Pons (tissue), 1 donor: ENCODE results near the gene SKAP1.
"Not testable (repeated sequence)": the region's sequence is repeated elsewhere in the genome, so short reads cannot be mapped to it uniquely, and the experiment has no call there.

ENCODE experiments used
- DNase-seq: peaks from one replicate; pipeline ENCODE4 v3.0.0-alpha.2; 2016; ENCODE audit warnings: low spot score

Gene SKAP1

DNA sequence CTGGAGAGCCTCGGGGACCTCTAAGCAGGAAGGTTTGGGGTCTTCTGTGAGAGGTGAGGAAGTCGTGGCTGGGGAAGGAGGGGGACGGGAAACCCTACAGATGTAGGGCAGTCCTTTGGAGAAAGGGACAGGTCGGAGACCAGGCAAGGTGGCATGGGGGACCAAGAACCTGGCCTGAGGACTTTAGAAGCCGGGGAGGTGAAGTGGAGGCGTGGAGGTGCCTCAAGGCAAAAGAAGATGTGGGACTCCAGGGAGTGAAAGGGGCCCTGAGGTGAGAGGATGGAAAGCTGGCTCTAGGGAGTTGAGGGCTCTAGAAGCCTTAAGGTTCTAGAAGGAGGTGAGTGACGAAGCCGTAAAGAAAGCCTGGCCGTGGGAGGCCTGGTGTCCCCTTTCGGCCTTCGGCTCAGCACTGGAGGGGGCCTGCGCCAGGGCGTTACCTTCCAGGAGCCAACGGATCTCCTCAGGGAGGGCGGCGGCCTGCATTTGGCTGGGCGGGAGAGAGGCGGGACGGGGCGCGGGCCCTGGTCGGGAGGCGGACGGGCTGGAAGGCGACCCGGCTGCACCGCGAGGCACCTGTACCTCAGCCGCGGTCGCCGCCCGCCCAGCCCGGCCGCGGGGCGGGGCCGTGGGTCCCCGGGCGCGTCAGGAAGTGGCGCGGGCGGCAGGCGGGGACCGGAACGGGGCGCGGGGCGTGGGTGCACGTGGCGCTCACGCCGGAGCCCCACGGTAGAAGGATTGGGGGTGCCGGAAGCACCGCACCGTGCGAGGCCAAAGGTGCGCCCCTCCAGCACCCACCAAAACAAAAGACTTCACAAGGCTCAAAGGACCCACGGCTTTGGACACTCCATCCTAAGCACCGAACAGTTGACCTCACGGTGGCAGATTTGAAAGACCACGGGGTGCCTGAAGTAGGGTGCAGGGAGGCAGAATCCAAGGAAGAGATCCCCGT lies at the start of gene SKAP1:
Gene SKAP1 (minus strand): TSS at position 577 of the 949 bp plus-strand sequence.
- no peak for DNase-seq

DNA sequence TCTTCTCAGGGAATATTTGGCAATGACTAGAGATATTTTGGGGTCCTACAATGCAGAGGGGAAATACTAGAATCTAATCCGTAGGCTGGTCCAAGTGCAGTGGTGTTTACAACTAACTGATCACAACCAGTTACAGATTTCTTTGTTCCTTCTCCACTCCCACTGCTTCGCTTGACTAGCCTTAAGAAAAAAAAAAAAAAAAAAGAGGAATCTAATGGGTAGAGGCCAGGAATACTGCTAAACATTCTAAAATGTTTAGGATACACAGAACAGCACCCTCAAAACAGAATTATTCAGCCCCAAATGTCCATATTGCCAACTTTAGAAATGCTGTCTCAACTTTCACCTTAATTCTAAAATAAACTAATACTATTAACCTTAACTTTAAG lies 49.0 kb upstream of the SKAP1 start:
- no peak for DNase-seq

DNA sequence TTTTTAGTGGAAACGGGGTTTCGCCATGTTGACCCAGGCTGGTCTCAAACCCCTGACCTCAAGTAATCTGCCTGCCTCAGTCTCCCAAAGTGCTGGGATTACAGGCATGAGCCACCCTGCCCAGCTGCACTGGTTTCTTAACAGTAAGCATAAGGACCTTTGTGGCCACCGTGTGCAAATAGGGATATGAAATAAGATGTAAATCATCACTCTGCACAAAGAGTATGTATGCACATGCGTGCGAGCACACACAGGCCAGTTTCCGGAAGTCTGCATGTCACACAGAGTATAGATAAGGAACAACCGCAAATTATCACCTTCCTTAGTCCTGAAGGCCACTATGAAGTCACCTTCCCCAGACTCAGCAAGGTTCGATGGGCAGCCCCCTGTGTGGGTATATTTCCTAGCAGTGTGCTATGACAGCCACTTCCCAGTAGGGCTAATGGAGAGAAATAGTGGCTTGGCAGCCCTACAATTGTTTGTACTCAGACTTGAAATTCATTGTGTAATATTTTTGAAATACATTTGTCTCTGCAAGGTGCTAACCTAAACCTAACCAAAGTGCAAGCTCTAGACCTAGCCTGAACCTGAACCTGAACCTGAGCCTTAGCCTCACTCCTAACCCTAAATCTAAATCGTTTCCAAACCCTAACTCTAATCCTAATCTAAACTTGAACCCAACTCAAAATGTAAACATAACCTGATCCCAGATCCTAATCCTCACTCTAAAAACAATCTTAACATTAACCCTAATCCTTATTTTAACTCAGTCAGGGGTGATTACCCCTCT lies 48.4 kb upstream of the SKAP1 start:
- DNase-seq: no peak

DNA sequence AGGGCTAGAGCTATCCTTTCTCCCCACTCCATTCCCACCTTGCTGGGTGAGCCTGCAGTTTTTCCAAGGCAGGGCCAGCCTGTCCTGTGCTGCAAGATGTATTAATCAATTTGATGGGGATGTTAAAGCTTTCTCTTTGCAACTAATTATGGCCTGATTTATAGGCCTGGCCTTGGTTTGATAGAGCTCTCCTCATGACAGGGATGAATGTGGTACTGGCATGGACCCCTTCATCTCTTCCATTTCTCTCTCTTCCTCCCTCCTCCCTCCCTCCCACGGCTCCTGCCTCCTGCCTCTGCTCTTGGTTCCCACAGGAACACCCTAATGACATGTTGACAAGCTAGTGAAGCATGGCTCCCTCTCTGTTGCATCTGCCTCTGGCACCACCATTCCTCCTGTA lies 47.2 kb upstream of the SKAP1 start:
- no peak for DNase-seq

DNA sequence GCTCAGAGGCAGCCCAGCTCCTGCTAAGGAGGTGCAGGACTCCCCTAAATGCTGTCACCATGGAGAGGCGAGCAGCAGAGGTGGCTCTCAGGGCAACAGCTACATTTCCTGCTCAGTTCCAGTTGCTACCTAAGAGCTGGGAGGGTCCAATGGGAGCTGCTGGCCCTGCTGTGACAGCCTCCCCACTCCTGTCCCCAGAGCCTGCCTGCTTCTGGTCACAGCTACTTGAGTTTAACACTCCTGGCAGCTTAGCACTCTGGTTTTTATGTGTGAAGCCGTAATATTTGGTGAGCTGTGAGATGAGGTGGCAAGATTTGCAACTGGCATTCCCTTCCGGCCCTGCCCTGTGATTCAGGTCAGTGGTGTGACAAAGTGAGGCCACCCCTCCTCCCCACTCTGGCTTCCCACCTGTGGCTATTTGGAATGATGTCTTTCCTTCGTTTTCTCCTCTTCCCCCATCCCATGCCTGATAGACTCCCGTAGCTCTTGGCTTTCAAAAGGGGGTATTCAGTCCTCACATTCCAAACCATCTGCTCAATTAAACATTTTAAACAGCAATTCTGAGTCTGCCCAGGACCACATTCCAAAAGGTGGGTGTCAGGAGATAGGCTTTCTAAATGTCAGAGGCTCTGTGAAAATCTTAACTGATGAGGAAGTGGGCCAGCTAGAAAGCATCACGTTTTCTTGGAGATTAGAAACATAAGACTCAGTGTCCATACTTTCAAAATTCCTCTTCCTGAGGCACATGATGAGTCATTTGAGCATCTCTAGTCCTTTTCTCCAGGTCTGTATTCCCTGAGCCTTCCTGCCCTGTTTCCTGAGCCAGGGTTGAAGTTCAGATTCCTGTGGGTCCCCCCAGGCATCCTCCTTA lies 42.6 kb upstream of the SKAP1 start:
- no peak for DNase-seq

DNA sequence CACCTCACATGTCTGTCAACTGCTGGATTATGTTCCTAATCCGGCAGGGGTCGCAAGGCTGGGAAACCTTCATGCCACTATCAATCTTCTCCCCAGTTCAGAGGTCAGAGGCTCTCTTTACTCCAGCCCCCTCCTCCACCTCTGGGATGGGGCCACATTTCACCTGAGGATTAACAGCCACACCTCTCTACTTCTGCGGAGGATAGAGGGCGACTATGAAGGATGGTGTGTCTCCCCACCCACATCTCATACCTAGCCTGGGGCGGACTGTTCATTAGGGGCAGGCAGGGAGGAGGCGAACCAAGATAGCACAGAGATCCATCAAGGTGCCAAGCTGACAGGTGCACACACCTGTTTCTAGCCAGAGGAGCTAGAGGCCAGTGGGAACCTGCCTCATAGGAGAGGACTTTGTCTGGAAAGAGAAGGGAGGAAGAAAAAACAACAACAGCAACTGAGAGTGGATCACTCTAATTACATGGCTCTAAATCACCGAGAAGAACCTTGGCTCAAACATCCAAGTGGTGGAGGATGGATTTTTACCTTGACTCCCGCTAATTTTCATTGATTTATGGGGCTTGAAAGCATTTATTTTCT lies 41.9 kb upstream of the SKAP1 start:
- no peak for DNase-seq

DNA sequence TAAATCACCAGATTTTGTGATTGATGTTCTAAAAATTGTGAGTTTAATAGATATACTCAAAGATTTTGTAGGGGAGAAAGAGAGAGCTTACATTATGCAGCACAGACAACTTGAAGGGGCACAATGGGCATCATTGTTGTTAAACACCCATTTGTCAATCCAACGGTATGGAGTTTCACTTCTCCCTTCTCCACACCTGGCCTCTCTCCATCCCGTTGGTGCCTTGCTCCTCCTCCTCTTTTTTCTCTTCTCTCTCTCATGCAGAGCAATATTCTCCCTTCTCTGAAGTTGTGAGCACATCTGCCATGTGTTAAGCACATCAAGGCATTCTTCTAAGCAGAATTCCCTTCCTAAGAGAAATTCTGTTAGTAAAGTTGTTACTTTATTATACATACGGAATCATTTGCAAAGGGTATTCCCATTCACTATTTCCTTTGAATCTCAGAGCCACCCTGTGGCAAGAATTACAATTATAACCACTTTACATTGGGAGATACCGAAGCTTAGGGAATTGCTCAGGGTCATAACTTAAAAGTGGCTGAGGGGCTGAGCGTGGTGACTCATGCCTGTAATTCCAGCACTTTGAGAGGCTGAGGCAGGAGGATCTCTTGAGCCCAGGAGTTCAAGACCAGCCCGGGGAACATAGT lies 40.5 kb upstream of the SKAP1 start:
- DNase-seq: no peak

DNA sequence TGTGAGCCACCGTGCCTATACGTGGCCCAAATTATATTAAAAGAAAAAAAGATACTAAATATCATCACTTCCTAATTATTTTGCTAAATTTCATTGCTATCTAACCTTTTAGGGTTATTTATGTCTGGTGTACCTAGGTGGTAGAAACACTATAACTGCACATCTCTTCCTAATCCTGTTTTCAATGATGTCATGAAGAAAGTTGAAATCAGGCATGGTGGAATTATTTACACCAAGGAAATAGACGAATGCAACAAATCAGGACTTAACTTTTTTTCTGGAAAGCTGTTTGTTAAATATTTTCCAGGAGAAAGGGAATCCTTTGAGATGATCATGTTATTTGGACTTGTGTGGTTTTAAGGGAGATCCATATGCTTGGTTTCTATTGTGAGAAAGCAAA lies 39.2 kb upstream of the SKAP1 start:
- no peak for DNase-seq

DNA sequence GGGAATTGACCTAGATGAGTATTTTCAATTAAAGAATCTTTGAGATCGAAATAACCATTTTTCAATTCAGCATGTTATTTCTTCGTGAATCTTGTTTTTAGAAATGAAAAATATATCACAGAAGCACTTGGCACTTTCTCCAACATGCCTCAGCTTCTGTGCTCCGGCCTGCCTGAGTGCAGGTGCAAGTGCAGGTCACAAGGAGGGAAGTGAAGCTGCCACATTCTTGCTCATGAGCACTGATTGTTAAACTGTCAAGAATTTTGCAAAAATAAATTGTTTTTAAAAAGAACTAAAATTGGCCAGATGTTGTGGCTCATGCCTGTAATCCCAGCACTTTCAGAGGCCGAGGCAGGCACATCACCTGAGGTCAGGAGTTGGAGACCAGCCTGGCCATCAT lies 38.3 kb upstream of the SKAP1 start:
- no peak for DNase-seq

DNA sequence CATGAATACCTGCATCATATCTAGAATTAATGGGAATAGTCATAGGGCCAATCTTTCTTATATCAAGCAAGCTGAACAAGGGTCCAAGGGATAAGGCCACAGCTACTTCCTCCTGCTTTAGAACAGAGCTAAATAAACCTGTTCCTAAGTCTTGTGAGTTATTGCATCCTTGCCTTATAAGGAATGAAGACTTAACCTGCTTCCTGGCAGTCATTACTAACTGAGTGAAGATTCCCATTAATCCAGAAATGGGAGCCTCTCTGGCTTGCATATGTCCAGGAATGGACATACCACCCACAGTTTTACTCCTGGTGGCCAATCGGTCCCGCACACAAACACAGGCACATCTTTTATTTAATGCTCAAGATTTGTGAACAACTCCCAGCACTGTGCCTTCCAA lies 35.9 kb upstream of the SKAP1 start:
- DNase-seq: no peak

DNA sequence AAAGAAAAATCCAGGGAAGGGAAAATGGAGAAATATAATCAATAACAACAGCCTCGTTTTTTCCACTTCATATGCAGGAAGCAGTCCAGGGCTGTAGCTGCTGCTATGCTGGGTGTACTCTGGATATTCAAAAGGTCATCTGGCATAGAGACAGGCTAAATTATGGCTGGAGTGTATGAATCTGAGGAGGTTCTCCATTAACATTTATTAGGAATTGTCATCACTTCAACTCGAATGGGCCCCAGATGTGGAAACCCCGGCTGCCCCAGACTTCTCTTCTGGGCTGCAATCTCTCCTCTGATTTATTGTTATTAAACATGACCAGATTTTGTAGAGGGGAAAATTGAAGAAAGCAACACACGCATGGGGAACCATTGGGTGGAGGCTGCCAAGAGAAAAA lies 33.5 kb upstream of the SKAP1 start:
- DNase-seq: no peak

DNA sequence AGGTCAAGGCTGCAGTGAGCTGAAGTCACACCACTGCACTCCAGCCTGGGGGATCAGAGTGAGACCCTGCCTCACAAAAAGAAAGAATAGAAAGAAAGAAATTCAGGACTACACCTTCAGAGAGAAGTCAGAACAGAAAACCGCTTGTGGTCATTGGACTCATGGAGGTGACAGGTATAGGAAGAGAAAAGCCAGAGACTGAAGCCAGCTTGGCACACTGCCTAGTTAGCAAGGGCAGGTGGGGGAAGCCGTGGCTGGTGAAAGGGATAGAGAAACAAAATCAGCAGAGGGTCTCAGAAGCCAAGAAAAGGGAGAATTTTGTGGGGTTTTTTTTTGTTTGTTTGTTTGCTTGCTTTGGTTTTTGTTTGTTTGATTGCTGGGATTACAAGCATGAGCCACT lies 32.9 kb upstream of the SKAP1 start:
- DNase-seq: no peak

DNA sequence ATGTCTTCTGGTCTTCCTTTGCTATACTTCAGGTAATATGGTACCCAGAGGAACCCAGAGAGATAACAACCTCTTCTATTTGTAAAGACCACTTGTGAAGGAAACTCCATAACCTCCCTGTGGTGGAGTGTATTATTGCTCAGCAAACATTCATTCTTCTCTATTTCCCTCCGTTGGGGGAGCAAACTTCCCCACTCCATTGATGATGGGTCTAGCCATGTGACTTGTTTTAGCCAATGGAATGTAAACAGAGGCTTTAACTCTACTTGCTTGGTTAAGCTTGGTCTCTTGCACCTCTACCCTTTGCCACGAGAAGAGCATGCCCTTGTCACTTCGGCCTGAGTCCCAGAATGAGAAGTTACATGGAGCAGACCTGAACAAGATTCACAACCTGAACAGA lies 30.0 kb upstream of the SKAP1 start:
- no peak for DNase-seq

DNA sequence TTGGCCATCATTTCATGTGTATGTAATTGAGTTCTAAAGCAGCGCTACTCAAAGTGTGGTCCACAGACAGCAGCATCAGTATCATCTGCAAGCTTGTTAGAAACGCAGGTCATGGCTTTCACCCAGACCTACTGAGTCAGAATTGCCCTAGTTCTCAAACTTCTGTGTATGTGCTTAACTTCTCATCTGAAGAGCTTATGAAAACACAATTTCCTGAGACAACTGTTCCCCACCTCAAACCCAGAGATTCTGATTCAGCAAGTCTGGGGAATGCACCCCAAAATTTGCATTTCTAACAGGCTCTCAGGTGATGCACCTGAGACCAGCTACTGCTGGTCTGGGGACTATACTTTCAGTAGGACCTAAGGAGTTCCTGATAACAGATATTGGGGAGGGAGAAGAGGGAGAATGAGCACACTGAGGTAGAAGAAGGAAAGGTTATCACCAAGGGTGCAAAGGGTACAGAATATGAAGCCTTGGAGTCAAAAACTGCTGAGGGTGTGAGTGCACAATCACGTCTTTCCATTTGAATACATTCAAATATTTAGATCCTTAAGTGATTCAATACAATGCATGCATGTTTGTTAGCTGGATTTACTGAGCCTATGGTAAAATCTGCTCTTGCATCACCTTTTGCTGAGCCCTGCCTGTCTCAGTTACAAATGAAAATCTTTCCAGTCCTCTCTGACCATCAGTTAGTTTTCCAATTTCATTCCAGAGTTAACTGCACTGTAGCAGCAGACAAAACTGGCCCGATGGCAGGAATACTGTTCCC lies 29.2 kb upstream of the SKAP1 start:
- DNase-seq: no peak

DNA sequence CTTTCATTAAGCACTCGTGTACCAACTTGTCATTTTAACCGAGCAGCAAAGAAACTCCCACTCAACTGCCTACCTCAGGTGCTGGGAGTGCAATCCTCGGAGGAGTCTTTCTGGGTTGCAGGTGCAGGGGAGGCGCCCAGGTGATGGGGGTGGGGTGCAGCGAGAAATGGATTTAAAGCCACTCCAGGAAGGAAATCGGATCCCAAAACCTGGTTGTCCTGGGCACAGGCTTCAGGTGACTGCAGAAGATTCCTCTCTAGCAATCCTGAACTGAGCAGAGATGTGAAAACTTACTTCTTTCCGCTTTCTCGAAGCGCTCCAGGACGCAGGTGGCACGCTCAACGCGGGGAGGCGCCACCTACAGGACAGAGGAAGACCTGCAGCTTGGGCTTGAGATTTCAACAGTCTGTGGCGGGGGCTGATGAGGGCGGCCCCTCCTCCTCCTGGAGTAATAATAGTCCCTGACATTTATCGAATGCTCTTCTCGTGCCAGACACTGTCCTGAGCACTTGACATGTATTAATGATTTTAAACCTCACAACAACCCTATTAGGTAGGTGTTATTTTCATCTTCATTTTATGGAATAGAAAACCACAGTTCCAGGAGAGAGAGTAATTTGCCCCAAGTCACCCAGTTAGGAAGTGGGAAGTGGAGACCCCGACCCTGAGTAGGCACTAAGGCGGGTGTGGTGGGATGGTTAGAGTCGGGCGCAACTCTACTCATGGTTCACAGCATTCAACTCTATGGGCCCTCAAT lies 27.2 kb upstream of the SKAP1 start:
- DNase-seq: peak; percentile 10

DNA sequence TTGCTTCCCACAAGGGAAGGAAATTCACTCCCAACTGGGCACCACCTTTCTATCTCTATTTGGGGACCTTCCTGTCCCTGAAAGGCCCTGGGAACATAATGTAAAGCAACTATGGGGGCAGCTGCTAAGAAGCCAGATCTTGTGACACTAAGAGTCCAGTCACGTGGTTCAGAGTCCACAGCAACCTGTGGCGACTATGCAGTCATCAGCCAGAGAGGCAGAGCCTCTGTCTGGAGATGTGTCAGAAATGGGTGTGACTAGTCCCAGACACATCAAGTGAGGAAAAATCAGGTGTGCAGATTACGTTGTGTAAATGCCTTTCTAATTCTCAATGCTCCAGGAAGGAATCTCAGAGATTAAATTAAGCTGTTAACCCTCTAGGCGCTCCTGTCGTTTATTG lies 26.6 kb upstream of the SKAP1 start:
- DNase-seq: no peak

DNA sequence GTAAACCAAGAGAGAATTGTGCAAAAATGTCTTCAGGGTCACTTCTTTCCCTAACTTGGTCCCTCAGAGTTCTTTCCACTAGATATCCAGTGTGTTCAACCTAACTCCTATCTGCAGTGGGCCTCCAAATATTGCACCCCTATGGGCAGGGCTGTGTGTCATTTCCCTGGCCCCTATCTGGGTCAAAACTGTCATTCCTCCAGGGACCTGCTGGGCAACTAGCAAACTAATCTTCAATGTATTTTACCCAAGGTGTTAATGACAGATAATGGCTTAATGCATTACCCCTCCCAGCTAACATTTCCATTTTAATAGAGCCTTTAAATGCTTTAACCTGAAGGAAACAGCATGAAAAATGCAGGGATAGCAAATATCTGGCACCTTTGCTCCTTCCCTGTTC lies 25.8 kb upstream of the SKAP1 start:
- no peak for DNase-seq

DNA sequence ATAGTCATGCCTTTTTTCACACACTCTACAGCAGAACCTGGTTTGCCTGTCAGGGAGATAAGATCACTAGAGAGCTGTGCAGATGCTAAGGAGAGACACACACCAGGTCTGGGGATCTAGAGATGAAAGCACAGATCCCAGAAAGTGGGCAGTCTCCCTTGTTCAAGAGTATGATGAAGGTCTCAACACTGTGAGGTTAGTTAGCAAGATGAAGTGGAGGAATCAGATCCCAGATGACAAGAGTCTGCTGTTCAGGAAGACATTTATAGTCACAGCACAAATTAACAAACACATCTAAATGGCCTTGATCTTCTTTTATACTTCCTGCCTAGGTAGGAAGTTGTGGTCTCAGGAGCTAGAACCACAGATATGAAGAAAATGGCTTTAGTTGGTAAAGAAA lies 23.4 kb upstream of the SKAP1 start:
- no peak for DNase-seq

DNA sequence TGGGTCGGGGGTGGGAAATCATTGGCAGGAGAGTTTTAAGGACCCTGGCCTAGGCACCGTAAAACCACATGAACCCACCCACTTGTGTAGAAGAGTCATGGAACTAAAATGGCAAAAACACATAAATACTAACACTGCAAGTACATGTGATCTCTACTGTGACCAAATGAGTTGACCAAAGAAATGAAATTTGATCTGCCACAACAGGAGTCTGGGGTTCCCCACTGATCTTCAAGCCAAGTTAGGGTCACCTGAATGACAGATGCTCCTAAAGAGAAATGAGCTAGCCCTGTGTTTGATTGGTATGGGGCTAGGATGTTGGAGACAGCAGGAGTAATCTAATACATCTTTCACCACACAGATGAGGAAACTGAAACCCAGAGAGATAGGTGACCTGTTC lies 21.5 kb upstream of the SKAP1 start:
- DNase-seq: no peak

DNA sequence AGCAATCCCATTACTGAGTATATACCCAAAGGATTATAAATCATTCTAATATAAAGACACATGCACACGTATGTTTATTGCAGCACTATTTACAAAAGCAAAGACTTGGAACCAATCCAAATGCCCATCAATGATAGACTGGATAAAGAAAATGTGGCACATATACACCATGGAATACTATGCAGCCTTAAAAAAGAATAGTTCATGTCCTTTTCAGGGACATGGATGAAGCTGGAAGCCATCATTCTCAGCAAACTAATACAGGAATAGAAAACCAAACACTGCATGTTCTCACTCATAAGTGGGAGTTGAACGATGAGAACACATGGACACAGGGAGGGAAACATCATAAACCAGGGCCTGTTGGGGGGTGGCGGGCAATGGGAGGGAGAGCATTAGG lies 19.3 kb upstream of the SKAP1 start:
- DNase-seq: not testable (repeated sequence)
